Measurements from ENCODE around the gene CCL25. TPM values are rescaled to one million over a fixed set of nuclear protein-coding genes. Genes with fewer than 3 reads are reported as not detected.
"Not testable (repeated sequence)": the region's sequence is repeated elsewhere in the genome, so short reads cannot be mapped to it uniquely, and the experiment has no call there.

The CCL25 gene
- total RNA-seq = not detected in 2 replicates

GRCh38 chr19:8052464-8052859 lies at the start of gene CCL25:
Gene CCL25, plus strand, starts transcription at chr19:8052760. Its CDS starts 290 bp downstream, at chr19:8053050.
- DNase-seq (ENCODE audit: low read depth in 2 of 2) = no peak

GRCh38 chr19:8004001-8004400 lies 48.6 kb upstream of the CCL25 start:
- no peak for DNase-seq (ENCODE audit: low read depth in 2 of 2)

GRCh38 chr19:8004723-8005513 lies 47.6 kb upstream of the CCL25 start:
- peak; percentile 22 to 51 for DNase-seq (ENCODE audit: low read depth in 2 of 2)

- peak; percentile 94 to 95 for DNase-seq (ENCODE audit: low read depth in 2 of 2)
Observed at GRCh38 chr19:8005534-8006256, 46.9 kb upstream of the CCL25 start, which contains the start of gene ELAVL1. Gene ELAVL1, minus strand, starts transcription at chr19:8005641. Its CDS starts 13,826 bp downstream, at chr19:7991815.

GRCh38 chr19:8017808-8018207 lies 34.8 kb upstream of the CCL25 start:
- peak in 1 of 2 donors; percentile 73 for DNase-seq (ENCODE audit: low read depth in 2 of 2)

GRCh38 chr19:8020681-8021080 lies 31.9 kb upstream of the CCL25 start:
- DNase-seq (ENCODE audit: low read depth in 2 of 2) = no peak

- DNase-seq (ENCODE audit: low read depth in 2 of 2) = no peak
Observed at GRCh38 chr19:8021374-8021773, 31.2 kb upstream of the CCL25 start.

- DNase-seq (ENCODE audit: low read depth in 2 of 2) = no peak
Observed at GRCh38 chr19:8022275-8022674, 30.3 kb upstream of the CCL25 start.

- no peak for DNase-seq (ENCODE audit: low read depth in 2 of 2)
Observed at GRCh38 chr19:8023371-8023770, 29.2 kb upstream of the CCL25 start.

GRCh38 chr19:8024256-8024655 lies 28.3 kb upstream of the CCL25 start:
- DNase-seq (ENCODE audit: low read depth in 2 of 2) = not testable (repeated sequence)

GRCh38 chr19:8025316-8025715 lies 27.2 kb upstream of the CCL25 start:
- DNase-seq (ENCODE audit: low read depth in 2 of 2) = no peak

GRCh38 chr19:8028951-8029491 lies 23.5 kb upstream of the CCL25 start:
- no peak for DNase-seq (ENCODE audit: low read depth in 2 of 2)

- no peak for DNase-seq (ENCODE audit: low read depth in 2 of 2)
Observed at GRCh38 chr19:8030960-8031359, 21.6 kb upstream of the CCL25 start.

- DNase-seq (ENCODE audit: low read depth in 2 of 2) = not testable (repeated sequence)
Observed at GRCh38 chr19:8033287-8034177, 19.0 kb upstream of the CCL25 start.

- no peak for DNase-seq (ENCODE audit: low read depth in 2 of 2)
Observed at GRCh38 chr19:8034178-8034525, 18.4 kb upstream of the CCL25 start.

- DNase-seq (ENCODE audit: low read depth in 2 of 2) = no peak
Observed at GRCh38 chr19:8036434-8037099, 16.0 kb upstream of the CCL25 start.

GRCh38 chr19:8038815-8039214 lies 13.7 kb upstream of the CCL25 start:
- DNase-seq (ENCODE audit: low read depth in 2 of 2) = no peak

- no peak for DNase-seq (ENCODE audit: low read depth in 2 of 2)
Observed at GRCh38 chr19:8039231-8039630, 13.3 kb upstream of the CCL25 start.

GRCh38 chr19:8041531-8041931 lies 11.0 kb upstream of the CCL25 start:
- DNase-seq (ENCODE audit: low read depth in 2 of 2) = no peak

- DNase-seq (ENCODE audit: low read depth in 2 of 2) = no peak
Observed at GRCh38 chr19:8042900-8043299, 9.7 kb upstream of the CCL25 start.

GRCh38 chr19:8044018-8044417 lies 8.5 kb upstream of the CCL25 start:
- no peak for DNase-seq (ENCODE audit: low read depth in 2 of 2)

Data from lung microvascular endothelial cell (primary cell).